Suprapubic skin (tissue), 4 donors: ENCODE data around the gene MAEA. TPM values are rescaled to one million over a fixed set of nuclear protein-coding genes. Genes with fewer than 3 reads are reported as not detected.
"Not testable (repeated sequence)": the region's sequence is repeated elsewhere in the genome, so short reads cannot be mapped to it uniquely, and the experiment has no call there.

Experiments used
- DNase-seq, 2 donors: peaks; one replicate each; pipeline ENCODE4 v3.0.0-alpha.2; 2019; ENCODE audit warnings: low spot score in 2 of 2
- H3K27ac ChIP-seq: fragments of 200-600 bp; sonication (generic); one replicate; pipeline ENCODE4 v1.5.1; 2019
- H3K27me3 ChIP-seq: fragments of 200-600 bp; sonication (generic); one replicate; pipeline ENCODE4 v1.5.1; 2019
- H3K36me3 ChIP-seq: fragments of 200-600 bp; sonication (generic); one replicate; pipeline ENCODE4 v1.5.1; 2019
- H3K4me1 ChIP-seq: fragments of 200-600 bp; sonication (generic); one replicate; pipeline ENCODE4 v1.5.1; 2019
- H3K4me3 ChIP-seq: fragments of 200-600 bp; sonication (generic); one replicate; pipeline ENCODE4 v1.5.1; 2019; ENCODE audit warnings: mild to moderate bottlenecking
- H3K9me3 ChIP-seq: fragments of 200-600 bp; sonication (generic); one replicate; pipeline ENCODE4 v1.5.1; 2019
- CTCF ChIP-seq, 2 donors: fragments of 200-600 bp in 1 of 2; fragments of 450-650 bp in 1 of 2; sonication (generic) in 1 of 2; IDR thresholded peaks; one replicate each; pipeline ENCODE4 v1.5.1; 2016 to 2019; ENCODE audit warnings: antibody characterized with exemption in 2 of 2, mild to moderate bottlenecking in 1 of 2, moderate library complexity in 1 of 2
- EP300 ChIP-seq: sonication (generic); formaldehyde crosslinking; IDR thresholded peaks from one replicate; pipeline ENCODE4 v1.6.1; 2017; ENCODE audit warnings: antibody characterized with exemption
- POLR2A ChIP-seq, 2 donors: fragments of 450-650 bp; IDR thresholded peaks; one replicate each; pipeline ENCODE4 v1.6.1; 2017; ENCODE audit warnings: antibody characterized with exemption in 2 of 2, mild to moderate bottlenecking in 2 of 2, moderate library complexity in 2 of 2
- POLR2AphosphoS5 ChIP-seq, 3 donors: sonication (generic); formaldehyde crosslinking; IDR thresholded peaks; one replicate each; pipeline ENCODE4 v1.6.1; 2017; ENCODE audit warnings: antibody characterized with exemption in 3 of 3
- WGBS: methylation state at CpG from one replicate; pipeline ENCODE4 v1.1.5; 2018; 5-methylcytosine and 5-hydroxymethylcytosine counted together
- total RNA-seq, 4 donors: library from RNA; depleted of rRNA; stranded (reverse); fragments of >200 nt; gene quantifications; one replicate each; pipeline ENCODE4 v1.1.0, GENCODE V29; 2016

MAEA gene
- total RNA-seq, 4 donors from 2014 or later = 58.7 to 112 (median 69.5) TPM

- no peak overlapping the region for H3K4me3 ChIP-seq
- H3K36me3 ChIP-seq = peaks cover 77% of the 10 kb centered on the region
- no peak overlapping the region for H3K27ac ChIP-seq
- no peaks in the 10 kb centered on the region for H3K4me1 ChIP-seq
- TF ChIP-seq EP300 = no peak
- no peaks in the 10 kb centered on the region for H3K9me3 ChIP-seq
- H3K27me3 ChIP-seq = no peaks in the 10 kb centered on the region
- no peak for DNase-seq
- WGBS = 91% methylated on average over 9 of the region's 18 CpGs
These were observed 32.4 kb downstream of the MAEA start for GRCh38 chr4:1321946-1322650.

- no peak overlapping the region for H3K4me3 ChIP-seq
- H3K9me3 ChIP-seq = no peaks in the 10 kb centered on the region
- no peaks in the 10 kb centered on the region for H3K27me3 ChIP-seq
- 68% methylated on average over 8 of the region's 8 CpGs for WGBS
- DNase-seq = no peak
- no peaks in the 10 kb centered on the region for H3K4me1 ChIP-seq
- H3K27ac ChIP-seq = no peak overlapping the region
- peaks cover 77% of the 10 kb centered on the region for H3K36me3 ChIP-seq
- TF ChIP-seq POLR2A (IDR thresholded peaks at IDR 0.05) (no peak), CTCF (IDR thresholded peaks at IDR 0.05) (no peak), POLR2AphosphoS5 (IDR thresholded peaks at IDR 0.05) (no peak), EP300 (no peak)
These were observed 33.6 kb downstream of the MAEA start for GRCh38 chr4:1323280-1323634.

GRCh38 chr4:1323635-1324442 is 34.1 kb downstream of the MAEA start:
- H3K4me1 ChIP-seq = no peaks in the 10 kb centered on the region
- no peak for TF ChIP-seq CTCF (IDR thresholded peaks at IDR 0.05)
- no peak for TF ChIP-seq POLR2AphosphoS5 (IDR thresholded peaks at IDR 0.05)
- no peak for TF ChIP-seq POLR2A (IDR thresholded peaks at IDR 0.05)
- TF ChIP-seq EP300 = no peak
- H3K27ac ChIP-seq = no peak overlapping the region
- H3K27me3 ChIP-seq = no peaks in the 10 kb centered on the region
- H3K4me3 ChIP-seq = no peak overlapping the region
- no peaks in the 10 kb centered on the region for H3K9me3 ChIP-seq
- no peak for DNase-seq
- WGBS = 70% methylated on average over 11 of the region's 11 CpGs
- H3K36me3 ChIP-seq = peaks cover 77% of the 10 kb centered on the region

GRCh38 chr4:1324443-1325175 is 34.9 kb downstream of the MAEA start:
- H3K4me3 ChIP-seq, DNase-seq, H3K27me3 ChIP-seq, H3K4me1 ChIP-seq, H3K27ac ChIP-seq, H3K9me3 ChIP-seq: not testable (repeated sequence)
- H3K36me3 ChIP-seq = peaks cover 75% of the 10 kb centered on the region
- WGBS = 93% methylated on average over 20 of the region's 20 CpGs

GRCh38 chr4:1325176-1325480 is 35.4 kb downstream of the MAEA start:
- WGBS = 95% methylated on average over 11 of the region's 11 CpGs
- H3K36me3 ChIP-seq = peaks cover 75% of the 10 kb centered on the region
- no peaks in the 10 kb centered on the region for H3K27me3 ChIP-seq
- no peak overlapping the region for H3K4me3 ChIP-seq
- H3K27ac ChIP-seq = no peak overlapping the region
- peaks cover 4% of the 10 kb centered on the region for H3K4me1 ChIP-seq
- TF ChIP-seq POLR2A (IDR thresholded peaks at IDR 0.05) (no peak), CTCF (IDR thresholded peaks at IDR 0.05) (no peak), EP300 (no peak), POLR2AphosphoS5 (IDR thresholded peaks at IDR 0.05) (no peak)
- H3K9me3 ChIP-seq = no peaks in the 10 kb centered on the region
- DNase-seq = no peak
